Measurements from ENCODE around the gene C3orf80. TPM values are rescaled to one million over a fixed set of nuclear protein-coding genes. Genes with fewer than 3 reads are reported as not detected.

The C3orf80 gene
- 0.10 and 1.2 TPM in 2 replicates for total RNA-seq

GRCh38 chr3:160225176-160226025 lies at the start of gene C3orf80:
Gene C3orf80 (plus strand): TSS chr3:160225422. CDS start chr3:160225636, 214 bp downstream.

Other genes with a start within 250 kb of the C3orf80 start
- 3.1 TPM in 1 of 2 replicates, not detected in the other for gene IL12A, start 236.6 kb upstream of the C3orf80 start, total RNA-seq
- gene IFT80, start 173.8 kb downstream of the C3orf80 start, total RNA-seq, result 50.7 and 57.5 TPM in 2 replicates
- 28.3 and 36.5 TPM in 2 replicates for gene SMC4, start 174.2 kb downstream of the C3orf80 start, total RNA-seq
- gene TRIM59, start 224.4 kb downstream of the C3orf80 start, total RNA-seq, result 5.2 and 5.6 TPM in 2 replicates